ENCODE results near the gene PACC1. TPM values are rescaled to one million over a fixed set of nuclear protein-coding genes. Genes with fewer than 3 reads are reported as not detected.
A peak's percentile ranks its signal among the peaks of the same experiment; 100 is the strongest.

Gene PACC1
- polyA plus RNA-seq, 2 of the 4 experiments (the other 2 are of a cell fraction), result 11.9 to 19.6 TPM

DNA sequence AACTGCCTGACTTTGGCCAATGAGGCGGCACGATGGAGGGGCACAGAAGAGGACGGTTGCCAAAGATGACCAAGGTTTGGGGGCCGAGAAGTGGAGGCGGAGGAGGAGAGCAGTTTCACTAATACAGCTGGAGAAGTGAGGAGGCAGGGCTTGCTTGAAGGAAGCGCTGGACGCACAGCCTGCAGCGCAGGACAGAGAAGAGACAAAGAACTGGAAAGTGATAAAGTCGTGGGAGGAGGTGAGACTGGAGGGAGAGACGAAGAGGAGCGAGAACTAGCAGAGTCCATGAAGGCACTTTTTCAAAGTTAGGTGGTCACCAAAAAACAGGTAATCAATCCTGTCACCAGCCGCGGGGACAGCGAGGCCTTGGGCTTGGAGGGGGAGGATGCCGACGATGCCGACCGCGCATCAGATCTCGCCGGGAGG lies 771 bp downstream of the PACC1 start:
- no peak for FAIRE-seq
- Histone ChIP-seq H3K9me3 (no peaks in the 10 kb centered on the region), H3K4me3 (peak overlapping the region; percentile 80), H3K4me1 (peaks cover 14% of the 10 kb centered on the region), H3K27ac (peak overlapping the region; percentile 75 to 89; a peak in 5 of 6 replicates), H3K4me2 (peak overlapping the region; percentile 79)
- 35% methylated on average over 20 of the region's 21 CpGs for WGBS (ENCODE audit: missing lambda C conversion rate)
- TF ChIP-seq, protein P1, sequence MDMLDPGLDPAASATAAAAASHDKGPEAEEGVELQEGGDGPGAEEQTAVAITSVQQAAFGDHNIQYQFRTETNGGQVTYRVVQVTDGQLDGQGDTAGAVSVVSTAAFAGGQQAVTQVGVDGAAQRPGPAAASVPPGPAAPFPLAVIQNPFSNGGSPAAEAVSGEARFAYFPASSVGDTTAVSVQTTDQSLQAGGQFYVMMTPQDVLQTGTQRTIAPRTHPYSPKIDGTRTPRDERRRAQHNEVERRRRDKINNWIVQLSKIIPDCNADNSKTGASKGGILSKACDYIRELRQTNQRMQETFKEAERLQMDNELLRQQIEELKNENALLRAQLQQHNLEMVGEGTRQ (IDR thresholded peaks at IDR 0.05), result no peak
- TF ChIP-seq KDM5A (IDR thresholded peaks at IDR 0.05) (no peak), ZFP36 (IDR thresholded peaks at IDR 0.05; ENCODE audit: borderline replicate concordance, partially characterized antibody) (no peak)
- ATAC-seq, result peak; percentile 55 to 71
- ChIA-PET CTCF (interaction anchor here (2.1 kb wide), 1 partner anchor 42 kb away, joined by 4 read pairs; no protein-coding TSS in a partner anchor), POLR2A (interaction anchor here (1.2 kb wide), 1 partner anchor 195 kb away, joined by 3 read pairs; the partner anchor contains the start of gene ATF3)
- peak in 1 of 2 experiments; percentile 48 for DNase-seq (ENCODE audit: low read depth in 1 of 2, low spot score in 1 of 2)

DNA sequence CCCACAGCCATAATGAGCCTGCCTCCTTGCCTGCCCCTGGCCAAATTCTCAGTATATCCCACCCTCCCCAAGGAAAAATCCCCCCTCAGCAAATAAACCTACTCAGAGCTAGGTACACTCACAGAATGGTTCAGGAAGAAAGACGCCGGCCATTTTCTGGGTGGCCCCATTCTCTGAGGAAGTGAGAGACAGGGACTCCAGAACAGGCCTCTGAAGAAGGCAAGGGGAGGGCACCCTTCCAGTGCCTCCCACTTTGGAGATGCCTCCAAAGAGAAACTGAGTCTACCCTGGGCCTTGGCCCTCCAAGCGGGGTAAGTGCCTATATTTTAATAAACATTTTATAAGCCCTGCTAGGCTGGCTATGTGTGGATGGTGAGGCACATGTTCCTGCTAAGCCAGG lies 2.3 kb downstream of the PACC1 start:
- ATAC-seq, result no peak
- H3K9me3 ChIP-seq, result no peaks in the 10 kb centered on the region
- WGBS (ENCODE audit: missing lambda C conversion rate), result 87% methylated on average over 3 of the region's 3 CpGs
- POLR2A ChIA-PET, result no interaction called here
- H3K4me2 ChIP-seq, result no peak overlapping the region
- DNase-seq (ENCODE audit: low read depth in 1 of 2, low spot score in 1 of 2), result no peak
- no peak overlapping the region for H3K27ac ChIP-seq
- FAIRE-seq, result no peak
- H3K4me3 ChIP-seq, result no peak overlapping the region
- CTCF ChIA-PET, result no interaction called here
- H3K4me1 ChIP-seq, result peaks cover 14% of the 10 kb centered on the region
- no peak for TF ChIP-seq FOSB (CRISPR knock-in tag; IDR thresholded peaks at IDR 0.05)
- TF ChIP-seq, protein P2, sequence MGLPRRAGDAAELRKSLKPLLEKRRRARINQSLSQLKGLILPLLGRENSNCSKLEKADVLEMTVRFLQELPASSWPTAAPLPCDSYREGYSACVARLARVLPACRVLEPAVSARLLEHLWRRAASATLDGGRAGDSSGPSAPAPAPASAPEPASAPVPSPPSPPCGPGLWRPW (IDR thresholded peaks at IDR 0.05), result no peak
- TF ChIP-seq, protein P3, sequence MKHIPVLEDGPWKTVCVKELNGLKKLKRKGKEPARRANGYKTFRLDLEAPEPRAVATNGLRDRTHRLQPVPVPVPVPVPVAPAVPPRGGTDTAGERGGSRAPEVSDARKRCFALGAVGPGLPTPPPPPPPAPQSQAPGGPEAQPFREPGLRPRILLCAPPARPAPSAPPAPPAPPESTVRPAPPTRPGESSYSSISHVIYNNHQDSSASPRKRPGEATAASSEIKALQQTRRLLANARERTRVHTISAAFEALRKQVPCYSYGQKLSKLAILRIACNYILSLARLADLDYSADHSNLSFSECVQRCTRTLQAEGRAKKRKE (CRISPR knock-in tag; IDR thresholded peaks at IDR 0.05; ENCODE audit: low read depth), result no peak
- TF ChIP-seq, protein P4, sequence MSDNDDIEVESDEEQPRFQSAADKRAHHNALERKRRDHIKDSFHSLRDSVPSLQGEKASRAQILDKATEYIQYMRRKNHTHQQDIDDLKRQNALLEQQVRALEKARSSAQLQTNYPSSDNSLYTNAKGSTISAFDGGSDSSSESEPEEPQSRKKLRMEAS (IDR thresholded peaks at IDR 0.05), result no peak
- TF ChIP-seq HEYL (CRISPR knock-in tag; IDR thresholded peaks at IDR 0.05), result no peak
- TF ChIP-seq CBX2 (IDR thresholded peaks at IDR 0.05; ENCODE audit: borderline replicate concordance, low read depth), result no peak
- TF ChIP-seq TFCP2L1 (CRISPR knock-in tag; IDR thresholded peaks at IDR 0.05), result no peak
- no peak for TF ChIP-seq NR3C1 (IDR thresholded peaks at IDR 0.05)
- TF ChIP-seq MYC (IDR thresholded peaks at IDR 0.05; ENCODE audit: borderline replicate concordance, low read length), result no peak
- no peak for TF ChIP-seq HOXA7 (CRISPR knock-in tag; IDR thresholded peaks at IDR 0.05)
- TF ChIP-seq, protein P5, sequence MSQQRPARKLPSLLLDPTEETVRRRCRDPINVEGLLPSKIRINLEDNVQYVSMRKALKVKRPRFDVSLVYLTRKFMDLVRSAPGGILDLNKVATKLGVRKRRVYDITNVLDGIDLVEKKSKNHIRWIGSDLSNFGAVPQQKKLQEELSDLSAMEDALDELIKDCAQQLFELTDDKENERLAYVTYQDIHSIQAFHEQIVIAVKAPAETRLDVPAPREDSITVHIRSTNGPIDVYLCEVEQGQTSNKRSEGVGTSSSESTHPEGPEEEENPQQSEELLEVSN (IDR thresholded peaks at IDR 0.05; ENCODE audit: borderline replicate concordance, low read depth), result no peak
- TF ChIP-seq RARB (CRISPR knock-in tag; IDR thresholded peaks at IDR 0.05), result no peak
- TF ChIP-seq MAFK (IDR thresholded peaks at IDR 0.05; ENCODE audit: partially characterized antibody), result no peak
- no peak for TF ChIP-seq HOXB5 (CRISPR knock-in tag; IDR thresholded peaks at IDR 0.05)
- TF ChIP-seq BHLHE40 (IDR thresholded peaks at IDR 0.05; ENCODE audit: low read depth, low read length), result no peak

DNA sequence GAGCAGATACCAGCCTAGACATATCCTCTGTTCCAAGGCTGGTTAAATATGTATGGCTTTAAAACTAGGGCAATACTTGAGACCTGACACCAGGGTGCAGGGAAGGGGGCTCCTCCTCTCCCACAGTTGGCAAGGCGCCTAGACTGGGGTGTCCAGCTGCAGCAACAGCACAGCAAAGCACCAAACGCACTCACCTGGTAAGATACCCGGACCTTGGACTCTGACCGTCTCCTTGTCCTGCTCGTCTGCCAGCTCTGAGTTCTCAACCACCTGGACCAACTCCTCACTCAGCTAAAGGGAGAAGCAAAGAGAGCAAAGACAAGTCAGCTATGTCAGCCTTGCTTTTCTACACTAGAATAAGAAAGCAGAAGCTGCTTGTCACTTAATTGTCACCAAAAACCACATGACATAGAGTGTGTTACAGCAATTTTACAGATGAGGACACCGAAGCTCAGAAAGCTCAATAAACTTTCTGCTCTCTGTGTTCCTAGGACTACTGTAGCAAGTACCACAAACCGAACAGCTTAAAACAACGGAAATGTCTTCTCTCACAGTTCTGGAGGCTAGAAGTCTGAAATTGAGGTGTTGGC lies 4.4 kb downstream of the PACC1 start:
- TF ChIP-seq HOXB5 (CRISPR knock-in tag; IDR thresholded peaks at IDR 0.05) (no peak), GATA3 (IDR thresholded peaks at IDR 0.05; ENCODE audit: borderline replicate concordance) (no peak), RNF2 (IDR thresholded peaks at IDR 0.05; ENCODE audit: borderline replicate concordance, low read depth) (no peak), HDAC2 (IDR thresholded peaks at IDR 0.05) (no peak), EHF (CRISPR knock-in tag; IDR thresholded peaks at IDR 0.05) (no peak), KDM5A (IDR thresholded peaks at IDR 0.05) (no peak), EP300 (IDR thresholded peaks at IDR 0.05) (no peak), POLR2AphosphoS2 (conservative IDR thresholded peaks at IDR 0.05; ENCODE audit: low read length) (no peak), RFX5 (IDR thresholded peaks at IDR 0.05) (no peak), NFE2L2 (conservative IDR thresholded peaks at IDR 0.05; ENCODE audit: low read length) (no peak)
- ChIA-PET CTCF (interaction anchor here (0.8 to 1.2 kb wide), 2 partner anchors 339 to 347 kb away, joined by 4 read pairs; no protein-coding TSS in a partner anchor), POLR2A (no interaction called here)

More for the DNA sequence above, 4.4 kb downstream of the PACC1 start:
- no peak for ATAC-seq
- WGBS (ENCODE audit: missing lambda C conversion rate), result 89% methylated on average over 8 of the region's 8 CpGs
- H3K9me3 ChIP-seq, result no peaks in the 10 kb centered on the region
- H3K4me1 ChIP-seq, result peaks cover 14% of the 10 kb centered on the region
- H3K4me3 ChIP-seq, result no peak overlapping the region
- no peak overlapping the region for H3K27ac ChIP-seq
- DNase-seq (ENCODE audit: low read depth in 1 of 2, low spot score in 1 of 2), result no peak
- FAIRE-seq, result no peak
- no peak overlapping the region for H3K4me2 ChIP-seq

Data from A549 (cell line).